K562 (cell line): ENCODE results near the gene GAD1. TPM values are rescaled to one million over a fixed set of nuclear protein-coding genes. Genes with fewer than 3 reads are reported as not detected.

Experiments used
- ARID3A ChIP-seq: IDR thresholded peaks from 2 replicates; pipeline ENCODE4 v1.6.1; 2012; ENCODE audit warnings: low read depth, low read length, improper control_type of control experiment, borderline replicate concordance
- CTBP1 ChIP-seq: fragments of 450-650 bp; IDR thresholded peaks from 2 replicates; pipeline ENCODE4 v1.6.1; 2016; ENCODE audit warnings: borderline replicate concordance
- EHMT2 ChIP-seq: fragments of 450-650 bp; IDR thresholded peaks from 2 replicates; pipeline ENCODE4 v1.6.1; 2018; ENCODE audit warnings: antibody characterized with exemption
- GTF2A2 ChIP-seq: IDR thresholded peaks from 2 replicates; pipeline ENCODE4 v1.6.1; 2016; ENCODE audit warnings: mild to moderate bottlenecking, missing genetic modification characterization, missing compliant biosample characterization
- MYC ChIP-seq, 2 experiments: fragments of 250-450 bp in 1 of 2; sonication (Bioruptor Pico) in 1 of 2; IDR thresholded peaks; 2 replicates each; pipeline versions ENCODE4 v1.5.1 to v1.6.1; 2012 to 2021; ENCODE audit warnings: low read depth in 2 of 2, borderline replicate concordance in 1 of 2, improper control_type of control experiment in 1 of 2, low read length in 1 of 2, mild to moderate bottlenecking in 1 of 2, moderate library complexity in 1 of 2
- NBN ChIP-seq: fragments of 450-650 bp; IDR thresholded peaks from 2 replicates; pipeline ENCODE4 v1.6.1; 2016; ENCODE audit warnings: low read depth, mild to moderate bottlenecking
- RB1 ChIP-seq: fragments of 450-650 bp; IDR thresholded peaks from 2 replicates; pipeline ENCODE4 v1.6.1; 2017; ENCODE audit warnings: low read depth, mild to moderate bottlenecking
- SREBF1 ChIP-seq: fragments of 150-350 bp; IDR thresholded peaks from 2 replicates; pipeline ENCODE4 v1.6.1; 2014; ENCODE audit warnings: antibody characterized with exemption, low read depth, low read length, borderline replicate concordance
- YY1 ChIP-seq, 3 experiments: IDR thresholded peaks; 2 replicates each; pipeline ENCODE4 v1.6.1; 2011; ENCODE audit warnings: low read length in 2 of 3, mild to moderate bottlenecking in 2 of 3, moderate library complexity in 2 of 3, borderline replicate concordance in 1 of 3, control low read depth in 1 of 3, low read depth in 1 of 3; ENCODE audit not compliant: insufficient read depth in 3 of 3, insufficient replicate concordance in 2 of 3, control insufficient read depth in 1 of 3, insufficient read length in 1 of 3; ENCODE audit errors: extremely low read depth in 1 of 3
- ZNF146 ChIP-seq: IDR thresholded peaks from one replicate; pipeline ENCODE4 v1.6.1; 2018; ENCODE audit warnings: missing compliant biosample characterization; ENCODE audit not compliant: unreplicated experiment
- polyA plus RNA-seq, 8 experiments: library from polyadenylated mRNA; depleted of rRNA in 4 of 8; stranded (reverse) in 5 of 8; unstranded in 3 of 8; fragments of >200 nt; fragmentation: Nextera tagmentation in 2 of 8; fragmentation: Illumina TruSeq in 1 of 8; extraction: Ambion mirVana in 2 of 8; extraction: Trizol in 1 of 8; gene quantifications; 2 replicates each; pipeline versions ENCODE4 v1.2.1 to v1.2.3, GENCODE V29; 2011 to 2014; ENCODE audit warnings: inconsistent platforms in 1 of 8, missing spikeins in 1 of 8
- total RNA-seq, 7 experiments: library from RNA; depleted of rRNA in 6 of 7; stranded (reverse); fragments of >200 nt in 6 of 7; fragmentation: Illumina TruSeq in 2 of 7; extraction: Trizol in 2 of 7; gene quantifications; 2 replicates each; pipeline versions ENCODE4 v1.2.1 to v1.2.3, GENCODE V29; 2011 to 2021; ENCODE audit warnings: low replicate concordance in 1 of 7
- TF ChIP-seq, protein P1 (sequence below): fragments of 450-650 bp; IDR thresholded peaks from 2 replicates; pipeline ENCODE4 v1.6.1; 2016
- TF ChIP-seq, protein P2 (sequence below), 2 experiments: IDR thresholded peaks; 2 replicates each; pipeline ENCODE4 v1.6.1; 2012; ENCODE audit warnings: improper control_type of control experiment in 2 of 2, low read depth in 2 of 2, low read length in 2 of 2, borderline replicate concordance in 1 of 2
- TF ChIP-seq, protein P3 (sequence below), 2 experiments: fragments of 450-650 bp in 1 of 2; IDR thresholded peaks; 2 replicates each; pipeline ENCODE4 v1.6.1; 2011 to 2017; ENCODE audit warnings: low read depth in 2 of 2, antibody characterized with exemption in 1 of 2, borderline replicate concordance in 1 of 2, low read length in 1 of 2, mild to moderate bottlenecking in 1 of 2, mixed read lengths in 1 of 2; ENCODE audit not compliant: control insufficient read depth in 1 of 2

GAD1 gene
- total and polyA plus RNA-seq, 9 of the 15 experiments (the other 6 are each of a cell fraction or from before 2014, with no cell fraction given), result 2.7 to 29.1 (median 15.7) TPM

DNA sequence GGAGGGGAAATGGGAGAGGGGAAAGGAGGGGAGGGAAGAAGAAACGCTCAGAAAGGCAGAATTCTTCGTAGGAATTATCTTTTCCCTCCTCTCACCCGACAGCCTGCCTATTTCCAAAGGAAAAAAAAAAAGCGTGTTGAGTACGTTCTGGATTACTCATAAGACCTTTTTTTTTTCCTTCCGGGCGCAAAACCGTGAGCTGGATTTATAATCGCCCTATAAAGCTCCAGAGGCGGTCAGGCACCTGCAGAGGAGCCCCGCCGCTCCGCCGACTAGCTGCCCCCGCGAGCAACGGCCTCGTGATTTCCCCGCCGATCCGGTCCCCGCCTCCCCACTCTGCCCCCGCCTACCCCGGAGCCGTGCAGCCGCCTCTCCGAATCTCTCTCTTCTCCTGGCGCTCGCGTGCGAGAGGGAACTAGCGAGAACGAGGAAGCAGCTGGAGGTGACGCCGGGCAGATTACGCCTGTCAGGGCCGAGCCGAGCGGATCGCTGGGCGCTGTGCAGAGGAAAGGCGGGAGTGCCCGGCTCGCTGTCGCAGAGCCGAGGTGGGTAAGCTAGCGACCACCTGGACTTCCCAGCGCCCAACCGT, at the start of gene GAD1 (continued):
- TF ChIP-seq, protein P1, sequence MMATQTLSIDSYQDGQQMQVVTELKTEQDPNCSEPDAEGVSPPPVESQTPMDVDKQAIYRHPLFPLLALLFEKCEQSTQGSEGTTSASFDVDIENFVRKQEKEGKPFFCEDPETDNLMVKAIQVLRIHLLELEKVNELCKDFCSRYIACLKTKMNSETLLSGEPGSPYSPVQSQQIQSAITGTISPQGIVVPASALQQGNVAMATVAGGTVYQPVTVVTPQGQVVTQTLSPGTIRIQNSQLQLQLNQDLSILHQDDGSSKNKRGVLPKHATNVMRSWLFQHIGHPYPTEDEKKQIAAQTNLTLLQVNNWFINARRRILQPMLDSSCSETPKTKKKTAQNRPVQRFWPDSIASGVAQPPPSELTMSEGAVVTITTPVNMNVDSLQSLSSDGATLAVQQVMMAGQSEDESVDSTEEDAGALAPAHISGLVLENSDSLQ, result peak; percentile 34; the same call in 1 of the 2 replicates
- TF ChIP-seq MYC (IDR thresholded peaks at IDR 0.05; ENCODE audit: low read depth, low read length), result peak; percentile 55; the same call in 1 of the 2 replicates
- no peak for TF ChIP-seq MYC (CRISPR knock-in tag; IDR thresholded peaks at IDR 0.05; ENCODE audit: borderline replicate concordance, low read depth)
- TF ChIP-seq, protein P2, sequence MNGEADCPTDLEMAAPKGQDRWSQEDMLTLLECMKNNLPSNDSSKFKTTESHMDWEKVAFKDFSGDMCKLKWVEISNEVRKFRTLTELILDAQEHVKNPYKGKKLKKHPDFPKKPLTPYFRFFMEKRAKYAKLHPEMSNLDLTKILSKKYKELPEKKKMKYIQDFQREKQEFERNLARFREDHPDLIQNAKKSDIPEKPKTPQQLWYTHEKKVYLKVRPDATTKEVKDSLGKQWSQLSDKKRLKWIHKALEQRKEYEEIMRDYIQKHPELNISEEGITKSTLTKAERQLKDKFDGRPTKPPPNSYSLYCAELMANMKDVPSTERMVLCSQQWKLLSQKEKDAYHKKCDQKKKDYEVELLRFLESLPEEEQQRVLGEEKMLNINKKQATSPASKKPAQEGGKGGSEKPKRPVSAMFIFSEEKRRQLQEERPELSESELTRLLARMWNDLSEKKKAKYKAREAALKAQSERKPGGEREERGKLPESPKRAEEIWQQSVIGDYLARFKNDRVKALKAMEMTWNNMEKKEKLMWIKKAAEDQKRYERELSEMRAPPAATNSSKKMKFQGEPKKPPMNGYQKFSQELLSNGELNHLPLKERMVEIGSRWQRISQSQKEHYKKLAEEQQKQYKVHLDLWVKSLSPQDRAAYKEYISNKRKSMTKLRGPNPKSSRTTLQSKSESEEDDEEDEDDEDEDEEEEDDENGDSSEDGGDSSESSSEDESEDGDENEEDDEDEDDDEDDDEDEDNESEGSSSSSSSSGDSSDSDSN (IDR thresholded peaks at IDR 0.05; ENCODE audit: borderline replicate concordance in 1 of 2, low read depth in 2 of 2, low read length in 2 of 2), result peak; percentile 79 to 91; a peak in 3 of 4 replicates
- no peak for TF ChIP-seq GTF2A2 (tag)
- no peak for TF ChIP-seq ARID3A
- 0 out of 2 replicates have a peak, but pooled peaks have one; percentile 25 for TF ChIP-seq NBN
- TF ChIP-seq YY1 (IDR thresholded peaks at IDR 0.05; ENCODE audit: borderline replicate concordance in 1 of 3, control insufficient read depth in 1 of 3, extremely low read depth in 1 of 3, insufficient read depth in 3 of 3, insufficient read length in 1 of 3, insufficient replicate concordance in 2 of 3, low read depth in 1 of 3, low read length in 2 of 3), result peak in 1 of 3 experiments; percentile 38
- TF ChIP-seq CTBP1, result peak; percentile 60
- peak; percentile 20; the same call in 1 of the 2 replicates for TF ChIP-seq RB1
- TF ChIP-seq EHMT2, result no peak
- no peak for TF ChIP-seq SREBF1
- no peak for TF ChIP-seq ZNF146 (CRISPR knock-in tag)
- TF ChIP-seq, protein P3, sequence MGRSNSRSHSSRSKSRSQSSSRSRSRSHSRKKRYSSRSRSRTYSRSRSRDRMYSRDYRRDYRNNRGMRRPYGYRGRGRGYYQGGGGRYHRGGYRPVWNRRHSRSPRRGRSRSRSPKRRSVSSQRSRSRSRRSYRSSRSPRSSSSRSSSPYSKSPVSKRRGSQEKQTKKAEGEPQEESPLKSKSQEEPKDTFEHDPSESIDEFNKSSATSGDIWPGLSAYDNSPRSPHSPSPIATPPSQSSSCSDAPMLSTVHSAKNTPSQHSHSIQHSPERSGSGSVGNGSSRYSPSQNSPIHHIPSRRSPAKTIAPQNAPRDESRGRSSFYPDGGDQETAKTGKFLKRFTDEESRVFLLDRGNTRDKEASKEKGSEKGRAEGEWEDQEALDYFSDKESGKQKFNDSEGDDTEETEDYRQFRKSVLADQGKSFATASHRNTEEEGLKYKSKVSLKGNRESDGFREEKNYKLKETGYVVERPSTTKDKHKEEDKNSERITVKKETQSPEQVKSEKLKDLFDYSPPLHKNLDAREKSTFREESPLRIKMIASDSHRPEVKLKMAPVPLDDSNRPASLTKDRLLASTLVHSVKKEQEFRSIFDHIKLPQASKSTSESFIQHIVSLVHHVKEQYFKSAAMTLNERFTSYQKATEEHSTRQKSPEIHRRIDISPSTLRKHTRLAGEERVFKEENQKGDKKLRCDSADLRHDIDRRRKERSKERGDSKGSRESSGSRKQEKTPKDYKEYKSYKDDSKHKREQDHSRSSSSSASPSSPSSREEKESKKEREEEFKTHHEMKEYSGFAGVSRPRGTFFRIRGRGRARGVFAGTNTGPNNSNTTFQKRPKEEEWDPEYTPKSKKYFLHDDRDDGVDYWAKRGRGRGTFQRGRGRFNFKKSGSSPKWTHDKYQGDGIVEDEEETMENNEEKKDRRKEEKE (IDR thresholded peaks at IDR 0.05; ENCODE audit: borderline replicate concordance in 1 of 2, control insufficient read depth in 1 of 2, low read depth in 2 of 2, low read length in 1 of 2), result no peak
